Endometrial microvascular endothelial cells (primary cell): ENCODE results near the gene ZNF511. TPM values are rescaled to one million over a fixed set of nuclear protein-coding genes. Genes with fewer than 3 reads are reported as not detected.

Experiments
- in situ Hi-C: cut with HindIII; loops from 2 replicates; pipeline ENCODE4 v1.10.0; 2017; ENCODE audit warnings: low sequenced_read_pairs, low pct_unique_long_range_greater_than_20kb; ENCODE audit errors: inconsistent ontology term
- total RNA-seq: library from RNA; depleted of rRNA; stranded (reverse); fragments of >200 nt; gene quantifications from one replicate; pipeline ENCODE4 v1.2.3, GENCODE V29; 2015; ENCODE audit errors: inconsistent ontology term

The ZNF511 gene
- total RNA-seq, 1 donor from 2014 or later, result 35.9 TPM

DNA sequence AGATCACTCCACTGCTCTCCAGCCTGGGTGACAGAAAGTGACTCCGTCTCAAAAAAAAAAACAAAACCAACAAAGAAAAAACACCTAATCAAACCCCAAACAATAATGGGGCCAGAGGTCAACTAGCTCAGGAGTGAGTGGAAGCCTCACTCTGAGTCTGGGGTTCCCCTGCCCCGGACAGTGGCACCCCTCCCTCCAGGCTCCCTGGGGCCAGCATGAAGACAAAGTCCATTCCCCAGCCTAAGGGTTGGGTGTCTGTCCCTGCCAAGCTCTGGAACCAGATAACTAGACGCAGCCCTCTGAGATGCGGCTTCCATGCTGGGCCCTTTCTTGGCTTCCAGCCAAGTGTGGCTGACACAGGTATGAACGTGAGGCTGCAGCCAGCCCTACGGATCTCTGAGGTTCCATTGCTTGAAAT is 50.8 kb downstream of the ZNF511 start:
- in situ Hi-C loops, result no loop called here

DNA sequence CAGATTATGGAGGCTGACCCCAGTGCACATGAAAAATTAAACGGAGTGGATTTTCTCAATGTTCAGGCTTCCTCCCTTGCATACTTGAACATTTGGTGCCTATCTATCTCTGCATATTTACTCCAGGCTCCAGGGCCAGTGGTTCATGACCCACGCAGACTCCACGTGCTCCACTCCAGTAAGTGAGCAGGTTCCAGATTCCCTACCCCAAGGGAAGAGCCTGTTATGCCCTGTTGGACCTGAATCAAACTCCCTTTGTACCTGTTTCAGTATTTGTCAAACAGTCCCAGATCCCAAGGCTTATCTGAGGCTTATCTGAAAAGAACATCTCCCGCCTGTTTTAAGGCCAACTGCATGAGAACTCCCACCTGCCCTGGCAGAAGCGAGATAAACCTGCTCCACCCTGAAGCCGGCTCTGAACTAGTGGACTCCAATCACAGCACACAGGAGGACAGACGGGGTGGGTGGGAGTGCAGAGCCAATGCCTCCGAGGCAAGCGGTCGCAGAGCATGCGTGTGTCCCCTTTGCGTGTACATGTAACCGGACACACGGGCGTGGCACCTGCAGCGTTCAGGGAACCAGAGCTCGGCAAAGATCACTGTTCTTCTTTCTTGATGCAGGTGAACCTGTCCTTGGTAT is 51.4 kb downstream of the ZNF511 start:
- in situ Hi-C loops, result no loop called here

DNA sequence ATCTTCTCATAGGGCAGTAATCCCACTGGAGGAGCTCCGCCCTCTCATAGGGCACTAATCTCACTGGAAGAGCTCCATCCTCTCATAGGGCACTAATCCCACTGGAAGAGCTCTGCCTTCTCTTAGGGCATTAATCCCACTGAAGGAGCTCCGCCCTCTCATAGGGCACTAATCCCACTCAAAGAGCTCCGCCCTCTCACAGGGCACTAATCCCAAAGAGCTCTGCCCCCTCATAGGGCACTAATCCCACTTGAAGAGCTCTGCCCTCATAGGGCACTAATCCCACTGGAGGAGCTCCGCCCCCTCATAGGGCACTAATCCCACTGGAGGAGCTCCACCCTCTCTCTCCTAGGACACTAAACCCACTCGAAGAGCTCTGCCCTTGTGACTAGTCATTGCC is 52.5 kb downstream of the ZNF511 start:
- in situ Hi-C loops, result no loop called here

DNA sequence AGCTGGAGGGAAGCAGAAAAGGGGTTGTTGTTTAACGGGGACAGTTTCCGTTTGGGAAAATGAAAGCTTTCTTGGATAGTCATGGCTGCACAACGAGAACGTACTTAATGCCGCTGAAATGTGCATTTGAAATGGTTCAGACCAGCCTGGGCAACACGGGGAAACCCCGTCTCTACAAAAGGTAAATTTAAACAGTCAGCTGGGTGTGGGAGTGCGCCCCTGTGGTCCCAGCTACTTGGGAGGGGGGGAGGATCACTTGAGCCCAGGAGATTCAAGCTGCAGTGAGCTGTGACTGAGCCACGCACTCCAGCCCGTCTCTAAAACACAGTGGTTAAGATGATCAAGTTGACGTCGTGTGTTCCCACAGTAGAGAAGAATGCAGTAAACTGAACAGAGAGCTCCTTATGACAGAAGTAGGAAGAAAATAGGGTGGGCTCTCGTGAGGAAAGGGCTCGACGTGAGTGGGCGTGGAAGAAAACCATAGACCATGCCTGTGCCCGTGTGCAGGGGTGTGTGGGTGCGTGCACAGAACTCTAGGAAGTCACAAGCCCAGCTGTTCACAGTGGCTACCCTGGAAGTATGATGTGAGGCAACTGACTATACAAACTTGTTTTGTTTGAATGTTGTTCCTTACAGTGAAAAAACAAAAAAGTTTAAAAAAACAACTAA is 53.2 kb downstream of the ZNF511 start:
- in situ Hi-C loops, result no loop called here

Other genes with a start within 250 kb of the ZNF511 start
- gene ADGRA1, start 221.0 kb upstream of the ZNF511 start, total RNA-seq, result not detected
- gene KNDC1, start 148.7 kb upstream of the ZNF511 start, total RNA-seq, result not detected
- not detected for gene UTF1, start 78.7 kb upstream of the ZNF511 start, total RNA-seq
- not detected for gene VENTX, start 71.1 kb upstream of the ZNF511 start, total RNA-seq
- gene ADAM8, start 32.0 kb upstream of the ZNF511 start, total RNA-seq, result 11.6 TPM
- gene TUBGCP2, start within 50 bp of the ZNF511 start, total RNA-seq, result 63.8 TPM
- gene CALY, start 28.0 kb downstream of the ZNF511 start, total RNA-seq, result not detected
- gene PRAP1, start 38.5 kb downstream of the ZNF511 start, total RNA-seq, result not detected
- 9.9 TPM for gene FUOM, start 49.1 kb downstream of the ZNF511 start, total RNA-seq
- 136 TPM for gene ECHS1, start 64.4 kb downstream of the ZNF511 start, total RNA-seq
- gene PAOX, start 70.3 kb downstream of the ZNF511 start, total RNA-seq, result 9.3 TPM
- 28.0 TPM for gene MTG1, start 85.2 kb downstream of the ZNF511 start, total RNA-seq
- gene SPRN, start 115.7 kb downstream of the ZNF511 start, total RNA-seq, result 0.19 TPM
- gene SCART1, start 145.0 kb downstream of the ZNF511 start, total RNA-seq, result not detected
- gene CYP2E1, start 218.4 kb downstream of the ZNF511 start, total RNA-seq, result not detected